Measurements from ENCODE around the gene DMBX1.

The DMBX1 gene

GRCh38 chr1:46537651-46538050 is 48.0 kb downstream of the DMBX1 start:
- Histone ChIP-seq H3K79me2 (ENCODE audit: control insufficient read depth, insufficient read depth, low read length, unreplicated experiment) (no peaks in the 10 kb centered on the region), H3K36me3 (ENCODE audit: insufficient read depth, low read length) (no peaks in the 10 kb centered on the region), H3K4me1 (ENCODE audit: control insufficient read depth, insufficient read depth, low read length, unreplicated experiment) (peaks cover 5% of the 10 kb centered on the region), H3K27ac (ENCODE audit: low read depth, low read length) (no peak overlapping the region), H3K4me3 (ENCODE audit: low read depth, low read length) (no peak overlapping the region), H3K27me3 (ENCODE audit: insufficient read depth, low read length) (peaks cover 17% of the 10 kb centered on the region; the same call in 1 of the 2 replicates), H2AFZ (ENCODE audit: low read length, unreplicated experiment) (no peak overlapping the region)

- no peak overlapping the region for H3K27ac ChIP-seq (ENCODE audit: low read depth, low read length)
- H3K27me3 ChIP-seq (ENCODE audit: insufficient read depth, low read length) = peaks cover 22% of the 10 kb centered on the region
- no peak overlapping the region for H3K4me3 ChIP-seq (ENCODE audit: low read depth, low read length)
Observed at GRCh38 chr1:46538147-46538546, 48.5 kb downstream of the DMBX1 start.

More at GRCh38 chr1:46538147-46538546, 48.5 kb downstream of the DMBX1 start:
- Histone ChIP-seq H3K4me1 (ENCODE audit: control insufficient read depth, insufficient read depth, low read length, unreplicated experiment) (peaks cover 5% of the 10 kb centered on the region), H3K79me2 (ENCODE audit: control insufficient read depth, insufficient read depth, low read length, unreplicated experiment) (no peaks in the 10 kb centered on the region), H3K36me3 (ENCODE audit: insufficient read depth, low read length) (no peaks in the 10 kb centered on the region), H2AFZ (ENCODE audit: low read length, unreplicated experiment) (no peak overlapping the region)
